ENCODE data around the gene RCVRN.

DNA sequence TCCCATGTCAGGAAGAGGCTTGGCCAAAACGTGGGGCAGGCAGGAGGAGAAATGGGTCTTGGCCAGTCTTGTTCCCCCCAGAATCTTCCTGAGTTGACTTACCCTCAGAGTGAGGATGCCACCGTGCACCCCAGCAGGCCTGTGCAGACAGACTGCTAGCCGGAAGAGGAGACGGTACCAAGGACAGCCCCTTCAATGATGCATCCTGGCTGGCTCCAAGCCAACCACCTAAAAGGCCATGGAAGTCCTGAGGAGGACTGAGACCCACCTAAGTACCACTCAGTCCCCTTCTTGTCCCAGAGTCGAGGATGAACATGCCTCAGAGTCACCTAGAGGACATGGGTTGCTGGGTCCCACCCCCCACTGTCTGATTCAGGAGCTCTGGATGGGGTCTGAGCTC is 46.7 kb upstream of the RCVRN start:
- TF ChIP-seq BHLHE40 (IDR thresholded peaks at IDR 0.05; ENCODE audit: low read length) (no peak), ELK3 (CRISPR knock-in tag; IDR thresholded peaks at IDR 0.05) (no peak), RNF2 (IDR thresholded peaks at IDR 0.05) (no peak)

Measured in K562 (cell line).